GM19023 (cell line): ENCODE measurements around the gene LARGE1.

Source experiments
- ATAC-seq: cut with Tn5 transposase; IDR thresholded peaks from one replicate; pipeline ENCODE4 v1.9.1; 2021; ENCODE audit warnings: mild to moderate bottlenecking, moderate library complexity; ENCODE audit not compliant: unreplicated experiment

The LARGE1 gene

GRCh38 chr22:33332538-33332937, 587.7 kb downstream of the LARGE1 start:
- no peak for ATAC-seq

- no peak for ATAC-seq
These were observed 589.3 kb downstream of the LARGE1 start for GRCh38 chr22:33331017-33331416.

- ATAC-seq: no peak
These were observed 589.7 kb downstream of the LARGE1 start for GRCh38 chr22:33330534-33330933.

GRCh38 chr22:33329398-33329797, 590.9 kb downstream of the LARGE1 start:
- ATAC-seq: no peak

DNA sequence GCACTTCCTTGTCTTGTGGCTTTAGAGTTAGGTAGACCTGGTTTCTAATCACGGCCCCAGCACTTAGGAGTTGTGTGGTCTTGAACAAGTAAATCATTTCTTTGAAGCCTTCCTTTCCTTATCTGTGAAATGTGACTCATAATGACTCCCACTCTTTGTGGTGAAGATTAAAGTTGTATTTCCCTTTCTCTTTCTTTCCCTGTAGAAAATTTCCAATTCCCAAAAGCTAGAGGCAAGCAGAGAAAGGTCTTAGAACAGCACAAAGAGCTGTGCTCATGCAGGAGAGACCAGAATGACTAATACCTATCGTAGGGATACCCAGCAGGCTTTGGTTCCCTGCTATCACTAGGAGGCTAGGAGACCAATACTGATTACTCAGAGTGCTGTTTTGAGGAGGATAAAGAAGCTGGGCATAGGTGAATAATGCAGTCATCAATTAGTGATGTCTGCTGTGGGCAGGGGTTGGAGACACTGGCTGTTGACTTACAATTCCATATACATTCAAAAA, 591.4 kb downstream of the LARGE1 start:
- no peak for ATAC-seq

DNA sequence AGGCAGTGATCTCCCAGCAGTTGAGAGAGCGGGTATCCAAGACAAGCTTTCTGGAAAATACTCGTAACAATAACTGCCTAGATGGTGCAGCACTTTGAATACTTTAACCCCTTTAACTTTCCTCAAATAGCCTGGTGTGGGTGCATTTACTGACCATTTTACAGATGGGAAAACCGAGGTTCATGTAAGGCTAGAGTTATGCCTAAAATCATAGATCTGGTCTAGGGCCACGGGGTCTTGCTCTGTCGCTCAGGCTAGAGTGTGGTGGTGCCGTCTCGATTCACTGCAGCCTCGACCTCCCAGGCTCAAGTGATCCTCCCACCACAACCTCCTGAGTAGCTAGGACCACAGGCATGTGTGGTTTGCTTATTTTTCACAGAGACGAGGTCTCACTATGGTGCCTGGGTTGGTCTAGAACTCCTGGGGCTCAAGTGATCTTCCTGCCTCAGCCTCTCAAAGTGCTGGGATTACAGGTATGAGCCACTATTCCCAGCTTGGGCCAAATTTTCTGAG, 592.9 kb downstream of the LARGE1 start:
- no peak for ATAC-seq

DNA sequence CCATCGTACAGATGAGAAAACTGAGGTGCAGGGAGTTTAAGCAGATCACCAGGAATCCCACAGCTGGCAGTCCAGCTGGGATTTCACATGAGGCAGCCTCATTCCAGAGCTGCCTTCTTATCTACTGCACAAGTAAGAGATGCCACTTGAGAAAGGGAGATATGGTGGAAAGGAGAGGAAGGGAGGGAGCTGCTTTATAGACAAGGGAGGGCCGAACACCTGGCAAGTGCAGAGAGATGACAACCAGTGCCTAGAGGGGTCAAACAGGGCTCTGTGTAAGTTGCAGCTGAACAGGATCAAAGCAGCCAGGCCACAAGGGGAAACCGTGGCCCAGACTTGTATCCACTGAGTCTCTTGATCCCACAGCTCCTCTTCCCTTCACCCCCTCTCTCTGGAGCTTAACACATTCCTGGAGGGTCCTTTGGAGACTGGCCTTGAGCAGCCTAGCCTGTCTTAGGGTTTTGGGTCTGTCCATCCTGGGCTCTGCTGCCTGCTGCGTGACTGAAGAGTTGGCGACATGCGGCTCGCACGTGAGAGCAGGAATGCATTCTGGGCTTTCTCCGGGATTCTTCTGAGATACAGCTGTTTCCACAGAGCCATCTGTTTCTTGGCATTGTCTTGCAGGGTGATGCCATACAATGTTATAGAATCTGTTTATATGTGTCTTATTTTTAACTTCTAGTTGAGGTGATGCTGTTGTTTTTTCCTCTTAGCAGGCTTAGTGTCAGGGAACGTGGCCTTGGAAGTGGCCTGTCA, 593.6 kb downstream of the LARGE1 start:
- ATAC-seq: no peak

- peak; percentile 46 for ATAC-seq
These were observed 594.9 kb downstream of the LARGE1 start for GRCh38 chr22:33325232-33326004.

- ATAC-seq: no peak
These were observed 596.0 kb downstream of the LARGE1 start for GRCh38 chr22:33324228-33324627.

- no peak for ATAC-seq
These were observed 598.8 kb downstream of the LARGE1 start for GRCh38 chr22:33321466-33321865.

DNA sequence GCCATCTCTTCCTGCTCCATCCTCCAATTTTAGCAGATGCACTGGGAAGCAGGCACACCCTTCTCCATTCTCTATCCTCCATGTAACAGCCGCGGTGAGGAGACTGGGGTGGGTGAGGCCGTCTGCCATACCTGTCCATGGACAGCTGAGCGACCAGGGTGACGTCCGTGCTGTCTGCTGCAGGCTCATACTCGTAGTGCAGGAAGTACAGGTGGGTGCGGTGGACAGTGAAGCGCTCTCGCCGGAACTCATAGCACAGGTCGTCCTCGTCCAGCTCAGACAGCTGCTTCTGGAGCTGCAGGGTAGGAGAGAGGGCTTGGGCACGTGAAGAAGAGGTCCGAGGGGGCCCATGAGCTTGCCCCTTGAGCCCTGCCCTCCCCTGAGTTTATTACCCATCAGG, 604.3 kb downstream of the LARGE1 start:
- ATAC-seq: no peak

DNA sequence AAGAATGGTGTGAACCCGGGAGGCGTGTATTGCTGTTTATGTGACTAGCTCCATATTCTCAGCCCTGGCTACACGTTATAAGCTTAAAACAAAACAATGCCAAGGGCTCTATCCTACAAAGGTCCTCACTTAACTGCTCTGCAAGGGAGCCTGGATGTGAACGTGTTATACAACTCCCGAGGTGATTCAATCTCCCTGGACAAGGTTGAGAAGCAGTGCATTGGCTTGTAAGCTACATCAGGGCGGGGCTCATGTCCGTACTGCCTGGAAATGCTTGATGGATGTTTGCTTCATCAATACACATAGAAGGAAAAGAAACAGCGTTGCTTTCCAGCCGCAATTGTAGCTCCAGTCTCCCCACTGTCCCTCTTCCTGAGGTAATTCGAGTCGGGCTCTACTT, 605.2 kb downstream of the LARGE1 start:
- ATAC-seq: no peak

DNA sequence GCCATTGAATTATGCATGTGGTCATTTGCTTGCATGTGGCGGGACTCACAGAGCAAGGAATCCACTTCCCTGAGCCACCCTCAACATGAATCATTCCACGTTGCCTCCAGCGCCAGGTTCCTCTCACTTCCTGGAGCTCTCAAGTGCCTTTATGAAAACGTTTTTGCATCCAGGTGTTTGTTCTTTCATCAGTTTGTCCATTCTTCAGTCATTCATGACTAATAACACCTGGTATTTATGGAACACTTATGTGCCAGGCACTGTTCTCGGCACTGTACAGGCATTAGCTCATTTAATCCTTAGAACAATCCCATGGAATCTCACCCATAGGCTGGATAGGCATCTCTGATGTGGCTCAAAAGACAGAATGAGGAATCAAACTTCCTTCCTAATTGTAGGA, 606.0 kb downstream of the LARGE1 start:
- ATAC-seq: no peak

GRCh38 chr22:33303099-33303498, 617.2 kb downstream of the LARGE1 start:
- ATAC-seq: no peak

GRCh38 chr22:33302549-33302948, 617.7 kb downstream of the LARGE1 start:
- ATAC-seq: no peak

- ATAC-seq: peak; percentile 54
These were observed 618.2 kb downstream of the LARGE1 start for GRCh38 chr22:33302049-33302545.

DNA sequence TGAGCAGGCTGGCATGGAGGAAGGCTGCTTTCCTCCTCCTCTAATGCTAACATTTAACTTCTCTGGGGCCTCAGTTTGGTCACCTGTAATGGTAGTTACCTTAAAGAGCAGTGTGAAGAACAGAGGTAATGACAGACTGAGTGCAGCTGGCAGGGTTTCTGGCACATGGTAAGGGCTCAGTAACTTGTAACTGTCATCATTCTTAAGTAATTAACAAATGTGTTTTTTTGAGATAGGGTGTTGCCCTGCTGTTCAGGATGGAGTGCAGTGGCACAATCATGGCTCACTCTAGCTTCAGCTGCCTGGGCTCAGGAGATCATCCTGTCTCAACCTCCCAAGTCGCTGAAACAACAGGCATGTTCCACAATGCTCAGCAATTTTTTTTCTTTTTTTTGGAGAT, 620.1 kb downstream of the LARGE1 start:
- ATAC-seq: no peak

DNA sequence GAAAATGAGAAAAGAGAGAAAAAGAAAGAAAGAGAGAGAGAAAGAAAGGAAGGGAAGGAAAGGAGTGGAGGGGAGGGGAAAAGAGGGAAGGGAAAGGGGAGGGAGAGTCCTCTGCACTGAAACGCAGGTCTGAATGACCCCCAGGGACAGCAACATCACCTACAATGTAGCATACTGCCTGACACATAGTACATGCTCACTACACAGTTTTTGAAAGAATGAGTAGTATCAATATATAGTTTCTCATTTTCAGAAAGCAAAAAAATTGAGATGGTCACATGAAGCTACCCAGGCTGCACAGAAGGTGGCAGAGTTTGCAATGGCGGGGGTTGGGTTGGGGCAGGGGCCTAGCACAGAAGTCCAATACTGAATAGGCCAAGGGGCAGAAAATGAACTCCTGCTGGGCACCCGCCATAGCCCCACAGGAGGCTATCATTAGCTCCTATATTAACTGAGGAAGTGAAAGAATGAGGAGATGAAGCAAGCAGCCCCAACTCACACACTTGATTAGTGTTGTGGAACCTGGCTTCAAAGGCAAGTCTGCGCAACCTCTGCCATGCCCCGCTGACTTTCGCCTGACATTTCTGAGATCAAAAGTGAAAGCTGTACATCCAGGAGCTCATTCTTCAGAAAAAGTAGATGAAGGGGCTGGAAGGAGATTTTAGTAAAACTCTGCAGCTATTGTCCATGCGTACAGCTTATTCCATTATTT, 620.9 kb downstream of the LARGE1 start:
- peak; percentile 69 for ATAC-seq

DNA sequence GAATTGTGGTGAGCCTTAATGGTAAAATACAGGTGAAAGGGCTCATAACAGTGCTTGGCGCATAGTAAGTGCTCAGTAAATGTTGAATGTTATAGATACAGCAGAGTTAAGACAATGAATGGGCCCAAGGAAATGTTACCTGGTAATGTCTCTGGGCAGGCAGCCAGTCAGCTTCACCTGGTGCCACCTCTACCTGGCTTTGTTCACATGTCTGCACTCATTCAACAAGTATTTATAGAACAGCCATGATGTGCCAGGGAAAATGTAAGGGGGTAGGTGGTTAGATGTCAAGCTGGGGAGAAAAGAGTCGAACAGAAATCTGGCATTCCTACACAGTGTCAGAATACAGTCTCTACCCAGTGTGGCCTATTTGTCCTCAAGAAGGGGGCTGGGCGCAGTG, 623.3 kb downstream of the LARGE1 start:
- ATAC-seq: no peak

DNA sequence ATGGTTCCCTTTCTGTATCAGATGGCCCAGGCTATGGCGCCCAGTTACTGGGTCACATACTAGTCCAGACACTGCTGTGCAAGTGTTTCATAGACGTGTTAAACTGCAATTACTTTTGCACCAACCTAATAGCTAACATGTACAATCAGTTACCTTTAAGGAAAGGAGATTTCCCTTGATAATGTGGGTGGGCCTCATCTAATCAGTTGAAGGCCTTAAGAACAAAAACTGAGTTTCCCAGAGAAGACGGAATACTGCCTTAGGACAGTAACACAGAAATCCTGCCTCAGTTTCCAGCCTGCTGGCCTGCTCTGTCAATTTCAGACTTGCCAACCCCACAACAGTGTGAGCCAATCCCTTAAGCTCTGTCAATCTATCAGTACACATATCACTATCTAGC, 632.2 kb downstream of the LARGE1 start:
- ATAC-seq: no peak

DNA sequence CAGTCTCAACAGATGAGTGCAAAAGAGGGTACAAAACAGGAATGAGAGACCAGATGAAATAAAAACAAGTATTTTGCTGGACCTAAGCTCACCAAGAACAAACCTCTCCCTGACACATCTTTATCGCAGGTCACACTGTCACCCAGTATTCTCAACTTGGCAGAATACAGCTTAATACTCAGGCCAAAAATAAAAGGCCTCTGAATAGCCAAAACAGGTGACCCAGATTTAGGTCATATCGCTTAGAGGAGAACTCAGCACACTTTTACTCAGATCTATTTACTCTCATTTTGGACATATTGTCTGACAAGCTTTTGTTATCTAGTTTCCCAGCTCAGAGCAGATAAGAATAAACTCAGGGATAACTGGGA, 645.2 kb downstream of the LARGE1 start:
- no peak for ATAC-seq
